DOHH2 (cell line): ENCODE measurements around the gene RPRM.

Source experiments
- H3F3A ChIP-seq: fragments of 200-600 bp; sonication (generic), shearing (Covaris generic); 2 replicates; pipeline ENCODE4 v1.6.0; 2016; ENCODE audit warnings: antibody characterized with exemption, mild to moderate bottlenecking; ENCODE audit not compliant: control insufficient read depth, insufficient read depth
- H3K27ac ChIP-seq: fragments of 200-600 bp; sonication (generic); 2 replicates; pipeline ENCODE4 v1.5.1; 2014; ENCODE audit warnings: low read depth, mild to moderate bottlenecking, low read length, moderate library complexity
- H3K27me3 ChIP-seq: fragments of 200-600 bp; sonication (generic); 2 replicates; pipeline ENCODE4 v1.6.1; 2014; ENCODE audit warnings: mild to moderate bottlenecking, low read length, mixed read lengths; ENCODE audit not compliant: control insufficient read depth
- H3K36me3 ChIP-seq: fragments of 200-600 bp; sonication (generic); 2 replicates; pipeline ENCODE4 v1.6.1; 2014; ENCODE audit warnings: mild to moderate bottlenecking, low read length, moderate library complexity, mixed read lengths; ENCODE audit not compliant: control insufficient read depth
- H3K4me1 ChIP-seq: fragments of 200-600 bp; sonication (generic); 2 replicates; pipeline ENCODE4 v1.6.1; 2014; ENCODE audit warnings: mild to moderate bottlenecking, low read length, mixed read lengths; ENCODE audit not compliant: control insufficient read depth
- H3K4me2 ChIP-seq: fragments of 200-600 bp; sonication (generic); 2 replicates; pipeline ENCODE4 v1.6.0; 2014; ENCODE audit warnings: mild to moderate bottlenecking, low read length, moderate library complexity
- H3K4me3 ChIP-seq: fragments of 200-600 bp; sonication (generic); 2 replicates; pipeline ENCODE4 v1.5.1; 2014; ENCODE audit warnings: mild to moderate bottlenecking, low read length, mixed read lengths
- H3K79me2 ChIP-seq: fragments of 200-600 bp; sonication (generic); 2 replicates; pipeline ENCODE4 v1.6.1; 2014; ENCODE audit warnings: mild to moderate bottlenecking, low read length, mixed read lengths; ENCODE audit not compliant: control insufficient read depth
- H3K9me2 ChIP-seq: fragments of 200-600 bp; sonication (generic); replicated peaks from 2 replicates; pipeline ENCODE4 v1.6.1; 2014; ENCODE audit warnings: mild to moderate bottlenecking, low read length, mixed read lengths; ENCODE audit not compliant: control insufficient read depth
- H3K9me3 ChIP-seq: fragments of 200-600 bp; sonication (generic); 2 replicates; pipeline ENCODE4 v1.6.1; 2014; ENCODE audit warnings: antibody characterized with exemption, low read length, mixed read lengths; ENCODE audit not compliant: control insufficient read depth, insufficient read depth
- H4K20me1 ChIP-seq: fragments of 200-600 bp; sonication (generic); 2 replicates; pipeline ENCODE4 v1.6.0; 2014; ENCODE audit warnings: low read depth, mild to moderate bottlenecking, antibody characterized with exemption, low read length, moderate library complexity; ENCODE audit not compliant: control insufficient read depth, insufficient read depth
- EZH2phosphoT487 ChIP-seq: fragments of 200-600 bp; sonication (generic); IDR thresholded peaks from 2 replicates; pipeline ENCODE4 v1.6.1; 2017; ENCODE audit warnings: borderline replicate concordance, mild to moderate bottlenecking, antibody characterized with exemption, low read length, moderate library complexity, mixed read lengths
- TF ChIP-seq, protein P1 (sequence below): fragments of 200-600 bp; sonication (generic); IDR thresholded peaks from one replicate; pipeline ENCODE4 v1.5.1; 2014; ENCODE audit warnings: antibody characterized with exemption, mild to moderate bottlenecking, low read depth, low read length; ENCODE audit not compliant: poor library complexity, severe bottlenecking

The RPRM gene

DNA sequence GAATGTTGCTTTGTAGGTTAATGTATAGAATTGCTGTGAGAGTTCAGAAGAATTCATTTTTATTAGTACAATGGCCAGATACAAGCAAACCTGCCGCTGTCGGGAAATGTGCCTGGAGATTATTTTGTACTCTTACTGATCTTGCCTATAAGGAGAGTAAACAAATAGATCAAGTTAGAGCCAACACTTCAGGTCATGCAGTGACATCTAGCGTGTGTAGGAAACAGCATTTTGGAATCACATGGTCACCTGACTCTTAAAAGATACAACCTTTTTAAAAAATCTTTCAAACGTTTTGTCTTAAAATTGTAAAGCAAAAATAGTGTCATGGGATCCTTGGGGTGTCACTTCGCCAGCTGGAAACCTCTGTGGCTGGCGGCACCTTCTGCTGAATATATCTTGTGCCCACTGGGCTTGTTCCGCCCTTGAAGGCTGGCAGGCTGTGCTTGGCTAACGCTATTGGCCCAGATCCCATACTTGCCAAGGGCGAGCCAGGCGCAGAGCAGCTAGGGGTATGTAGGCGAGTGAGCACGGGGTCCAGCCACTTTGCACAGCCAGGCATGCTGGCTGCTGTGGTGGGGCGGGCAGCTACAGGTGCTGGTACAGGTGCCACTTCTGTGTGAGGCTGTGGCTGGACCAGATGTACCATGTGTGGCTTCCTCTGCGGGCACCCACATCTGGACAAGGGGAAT, 19.5 kb upstream of the RPRM start:
- Histone ChIP-seq H3K4me3 (no peak overlapping the region), H3K9me3 (peaks cover 4% of the 10 kb centered on the region; the same call in 1 of the 2 replicates)
- TF ChIP-seq, protein P1, sequence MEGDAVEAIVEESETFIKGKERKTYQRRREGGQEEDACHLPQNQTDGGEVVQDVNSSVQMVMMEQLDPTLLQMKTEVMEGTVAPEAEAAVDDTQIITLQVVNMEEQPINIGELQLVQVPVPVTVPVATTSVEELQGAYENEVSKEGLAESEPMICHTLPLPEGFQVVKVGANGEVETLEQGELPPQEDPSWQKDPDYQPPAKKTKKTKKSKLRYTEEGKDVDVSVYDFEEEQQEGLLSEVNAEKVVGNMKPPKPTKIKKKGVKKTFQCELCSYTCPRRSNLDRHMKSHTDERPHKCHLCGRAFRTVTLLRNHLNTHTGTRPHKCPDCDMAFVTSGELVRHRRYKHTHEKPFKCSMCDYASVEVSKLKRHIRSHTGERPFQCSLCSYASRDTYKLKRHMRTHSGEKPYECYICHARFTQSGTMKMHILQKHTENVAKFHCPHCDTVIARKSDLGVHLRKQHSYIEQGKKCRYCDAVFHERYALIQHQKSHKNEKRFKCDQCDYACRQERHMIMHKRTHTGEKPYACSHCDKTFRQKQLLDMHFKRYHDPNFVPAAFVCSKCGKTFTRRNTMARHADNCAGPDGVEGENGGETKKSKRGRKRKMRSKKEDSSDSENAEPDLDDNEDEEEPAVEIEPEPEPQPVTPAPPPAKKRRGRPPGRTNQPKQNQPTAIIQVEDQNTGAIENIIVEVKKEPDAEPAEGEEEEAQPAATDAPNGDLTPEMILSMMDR: no peak
- TF ChIP-seq EZH2phosphoT487: no peak

DNA sequence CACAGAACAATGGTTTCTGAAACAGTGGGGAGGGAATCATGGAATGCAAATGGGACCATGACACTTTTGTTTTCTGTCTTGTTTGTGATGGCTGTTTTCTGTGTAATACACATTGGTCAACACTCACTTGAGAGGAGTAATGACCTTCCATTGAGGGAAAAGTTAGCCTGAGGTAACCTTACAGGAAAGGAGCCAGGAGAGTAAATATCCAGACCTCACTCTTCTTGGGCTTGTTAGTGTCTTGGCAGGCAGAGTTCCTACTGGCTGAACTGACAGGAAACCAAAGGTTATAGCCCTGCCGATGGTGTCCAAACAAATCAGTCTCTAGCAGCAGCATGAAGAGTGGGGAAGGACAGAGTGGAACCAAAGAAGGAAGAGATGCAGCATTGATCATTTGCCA, 17.2 kb upstream of the RPRM start:
- no peaks in the 10 kb centered on the region for H4K20me1 ChIP-seq
- H3K4me2 ChIP-seq: no peak overlapping the region
- H3K9me2 ChIP-seq: no peaks in the 10 kb centered on the region
- TF ChIP-seq EZH2phosphoT487: no peak
- TF ChIP-seq, protein P1: no peak
- no peaks in the 10 kb centered on the region for H3F3A ChIP-seq
- H3K27ac ChIP-seq: no peak overlapping the region
- no peaks in the 10 kb centered on the region for H3K36me3 ChIP-seq
- no peaks in the 10 kb centered on the region for H3K79me2 ChIP-seq
- peaks cover 4% of the 10 kb centered on the region; the same call in 1 of the 2 replicates for H3K9me3 ChIP-seq
- H3K27me3 ChIP-seq: no peaks in the 10 kb centered on the region
- H3K4me1 ChIP-seq: no peaks in the 10 kb centered on the region
- H3K4me3 ChIP-seq: no peak overlapping the region

More for the DNA sequence above, 19.5 kb upstream of the RPRM start:
- no peaks in the 10 kb centered on the region for H3K79me2 ChIP-seq
- H4K20me1 ChIP-seq: no peaks in the 10 kb centered on the region
- no peaks in the 10 kb centered on the region for H3K4me1 ChIP-seq
- no peaks in the 10 kb centered on the region for H3F3A ChIP-seq
- H3K9me2 ChIP-seq: no peaks in the 10 kb centered on the region
- no peaks in the 10 kb centered on the region for H3K36me3 ChIP-seq
- no peaks in the 10 kb centered on the region for H3K27me3 ChIP-seq
- H3K4me2 ChIP-seq: no peak overlapping the region
- H3K27ac ChIP-seq: no peak overlapping the region

DNA sequence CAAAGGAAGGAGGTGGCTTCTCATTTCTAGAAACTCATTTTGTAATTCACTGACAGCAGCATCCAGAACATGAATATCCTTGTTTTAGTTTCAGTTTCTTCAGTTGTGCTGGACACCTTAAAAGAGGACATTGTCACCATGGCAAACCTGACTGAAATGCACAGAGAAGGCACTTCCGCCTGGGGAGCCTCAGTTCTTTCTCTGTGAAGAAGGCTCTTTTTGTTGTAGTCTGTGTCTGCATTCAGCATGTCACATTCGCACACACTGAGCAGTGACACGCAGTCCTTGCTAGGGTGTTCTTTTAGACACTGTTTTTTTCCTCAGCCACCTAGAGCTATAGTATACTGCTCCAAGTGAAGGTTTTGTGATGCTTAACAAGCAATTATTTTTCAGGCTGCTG, 9.5 kb upstream of the RPRM start:
- Histone ChIP-seq H3K9me3 (no peaks in the 10 kb centered on the region), H3F3A (no peaks in the 10 kb centered on the region), H3K27ac (no peak overlapping the region), H3K79me2 (no peaks in the 10 kb centered on the region), H3K4me2 (no peak overlapping the region), H3K27me3 (no peaks in the 10 kb centered on the region), H4K20me1 (no peaks in the 10 kb centered on the region), H3K4me1 (no peaks in the 10 kb centered on the region), H3K9me2 (no peaks in the 10 kb centered on the region), H3K4me3 (no peak overlapping the region), H3K36me3 (no peaks in the 10 kb centered on the region)
- TF ChIP-seq EZH2phosphoT487: no peak
- TF ChIP-seq, protein P1: no peak
